ENCODE data around the gene ADAMTS17.

The ADAMTS17 gene

GRCh38 chr15:99976811-99977271, 364.9 kb downstream of the ADAMTS17 start:
- no peak overlapping the region for H3K9ac ChIP-seq
- H3K79me2 ChIP-seq: no peaks in the 10 kb centered on the region
- H3K27ac ChIP-seq: no peak overlapping the region

DNA sequence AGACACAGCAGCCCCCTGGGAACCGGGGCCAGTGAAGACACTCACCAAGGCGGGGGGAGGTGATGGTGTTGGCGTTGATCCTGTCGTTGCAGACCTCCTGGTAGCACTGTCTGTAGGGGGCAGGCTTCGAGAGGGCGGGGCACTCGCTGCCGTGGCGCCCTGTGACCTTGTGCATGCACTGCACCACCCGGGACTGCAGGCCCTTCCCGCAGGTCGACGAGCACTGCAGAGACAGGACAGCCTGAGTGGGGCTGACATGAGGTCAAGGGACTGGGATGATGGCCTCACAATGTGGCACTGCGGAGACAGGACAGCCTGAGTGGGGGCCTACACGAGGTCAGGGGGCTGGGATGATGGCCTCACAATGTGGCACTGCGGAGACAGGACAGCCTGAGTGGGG, 365.8 kb downstream of the ADAMTS17 start:
- H3K4me1 ChIP-seq: no peaks in the 10 kb centered on the region
- no peak overlapping the region for H2AFZ ChIP-seq
- no peaks in the 10 kb centered on the region for H3K79me2 ChIP-seq
- H3K27ac ChIP-seq: no peak overlapping the region
- no peak overlapping the region for H3K4me2 ChIP-seq (ENCODE audit: low read length)
- H3K9ac ChIP-seq: no peak overlapping the region
- H3K9me3 ChIP-seq (ENCODE audit: control insufficient read depth, low read length): no peaks in the 10 kb centered on the region
- TF ChIP-seq, protein P1, sequence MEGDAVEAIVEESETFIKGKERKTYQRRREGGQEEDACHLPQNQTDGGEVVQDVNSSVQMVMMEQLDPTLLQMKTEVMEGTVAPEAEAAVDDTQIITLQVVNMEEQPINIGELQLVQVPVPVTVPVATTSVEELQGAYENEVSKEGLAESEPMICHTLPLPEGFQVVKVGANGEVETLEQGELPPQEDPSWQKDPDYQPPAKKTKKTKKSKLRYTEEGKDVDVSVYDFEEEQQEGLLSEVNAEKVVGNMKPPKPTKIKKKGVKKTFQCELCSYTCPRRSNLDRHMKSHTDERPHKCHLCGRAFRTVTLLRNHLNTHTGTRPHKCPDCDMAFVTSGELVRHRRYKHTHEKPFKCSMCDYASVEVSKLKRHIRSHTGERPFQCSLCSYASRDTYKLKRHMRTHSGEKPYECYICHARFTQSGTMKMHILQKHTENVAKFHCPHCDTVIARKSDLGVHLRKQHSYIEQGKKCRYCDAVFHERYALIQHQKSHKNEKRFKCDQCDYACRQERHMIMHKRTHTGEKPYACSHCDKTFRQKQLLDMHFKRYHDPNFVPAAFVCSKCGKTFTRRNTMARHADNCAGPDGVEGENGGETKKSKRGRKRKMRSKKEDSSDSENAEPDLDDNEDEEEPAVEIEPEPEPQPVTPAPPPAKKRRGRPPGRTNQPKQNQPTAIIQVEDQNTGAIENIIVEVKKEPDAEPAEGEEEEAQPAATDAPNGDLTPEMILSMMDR (IDR thresholded peaks at IDR 0.05): no peak
- H3K27me3 ChIP-seq (ENCODE audit: control insufficient read depth, insufficient read depth, low read length): no peaks in the 10 kb centered on the region
- no peaks in the 10 kb centered on the region for H3K36me3 ChIP-seq (ENCODE audit: control insufficient read depth, insufficient read depth, low read length)
- no peak overlapping the region for H3K4me3 ChIP-seq (ENCODE audit: low read depth, low read length)

More at GRCh38 chr15:99976811-99977271, 364.9 kb downstream of the ADAMTS17 start:
- Histone ChIP-seq H3K4me2 (ENCODE audit: low read length) (no peak overlapping the region), H2AFZ (no peak overlapping the region), H3K36me3 (ENCODE audit: control insufficient read depth, insufficient read depth, low read length) (no peaks in the 10 kb centered on the region), H3K9me3 (ENCODE audit: control insufficient read depth, low read length) (no peaks in the 10 kb centered on the region), H3K4me1 (no peaks in the 10 kb centered on the region), H3K4me3 (ENCODE audit: low read depth, low read length) (no peak overlapping the region), H3K27me3 (ENCODE audit: control insufficient read depth, insufficient read depth, low read length) (no peaks in the 10 kb centered on the region)
- TF ChIP-seq, protein P1 (IDR thresholded peaks at IDR 0.05): no peak

- no peak overlapping the region for H3K4me3 ChIP-seq (ENCODE audit: low read depth, low read length)
- H3K79me2 ChIP-seq: no peaks in the 10 kb centered on the region
- no peaks in the 10 kb centered on the region for H3K9me3 ChIP-seq (ENCODE audit: control insufficient read depth, low read length)
- TF ChIP-seq, protein P1 (IDR thresholded peaks at IDR 0.05): no peak
- H3K9ac ChIP-seq: no peak overlapping the region
- no peak overlapping the region for H3K27ac ChIP-seq
- no peak overlapping the region for H3K4me2 ChIP-seq (ENCODE audit: low read length)
- H3K4me1 ChIP-seq: no peaks in the 10 kb centered on the region
- no peaks in the 10 kb centered on the region for H3K36me3 ChIP-seq (ENCODE audit: control insufficient read depth, insufficient read depth, low read length)
- H3K27me3 ChIP-seq (ENCODE audit: control insufficient read depth, insufficient read depth, low read length): no peaks in the 10 kb centered on the region
- H2AFZ ChIP-seq: no peak overlapping the region
These were observed 367.5 kb downstream of the ADAMTS17 start for GRCh38 chr15:99974246-99974645.

DNA sequence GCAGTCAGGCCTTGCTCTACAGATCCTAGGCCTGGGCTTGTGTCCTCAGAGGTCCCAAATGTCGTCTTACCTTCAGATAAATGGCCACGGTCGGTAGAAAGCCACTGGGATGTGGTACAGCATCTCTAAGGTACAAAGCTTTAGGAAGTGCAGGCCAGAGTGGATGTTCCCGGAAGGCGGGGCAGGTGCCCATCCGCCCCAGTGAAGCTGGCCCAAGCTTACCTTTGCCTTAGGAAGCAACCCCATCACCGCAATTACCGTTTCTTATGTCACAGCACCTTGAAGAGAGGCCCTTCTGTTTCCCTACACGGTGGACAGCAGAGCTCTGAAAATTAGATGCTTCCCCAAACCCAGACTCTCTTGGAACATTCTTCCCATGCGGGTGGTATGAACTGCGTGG, 368.4 kb downstream of the ADAMTS17 start:
- Histone ChIP-seq H3K79me2 (no peaks in the 10 kb centered on the region), H3K9me3 (ENCODE audit: control insufficient read depth, low read length) (no peaks in the 10 kb centered on the region), H3K27ac (no peak overlapping the region), H3K9ac (no peak overlapping the region), H3K27me3 (ENCODE audit: control insufficient read depth, insufficient read depth, low read length) (no peaks in the 10 kb centered on the region), H3K36me3 (ENCODE audit: control insufficient read depth, insufficient read depth, low read length) (no peaks in the 10 kb centered on the region), H3K4me1 (no peaks in the 10 kb centered on the region), H3K4me3 (ENCODE audit: low read depth, low read length) (no peak overlapping the region), H2AFZ (no peak overlapping the region), H3K4me2 (ENCODE audit: low read length) (no peak overlapping the region)
- TF ChIP-seq, protein P1 (IDR thresholded peaks at IDR 0.05): no peak

DNA sequence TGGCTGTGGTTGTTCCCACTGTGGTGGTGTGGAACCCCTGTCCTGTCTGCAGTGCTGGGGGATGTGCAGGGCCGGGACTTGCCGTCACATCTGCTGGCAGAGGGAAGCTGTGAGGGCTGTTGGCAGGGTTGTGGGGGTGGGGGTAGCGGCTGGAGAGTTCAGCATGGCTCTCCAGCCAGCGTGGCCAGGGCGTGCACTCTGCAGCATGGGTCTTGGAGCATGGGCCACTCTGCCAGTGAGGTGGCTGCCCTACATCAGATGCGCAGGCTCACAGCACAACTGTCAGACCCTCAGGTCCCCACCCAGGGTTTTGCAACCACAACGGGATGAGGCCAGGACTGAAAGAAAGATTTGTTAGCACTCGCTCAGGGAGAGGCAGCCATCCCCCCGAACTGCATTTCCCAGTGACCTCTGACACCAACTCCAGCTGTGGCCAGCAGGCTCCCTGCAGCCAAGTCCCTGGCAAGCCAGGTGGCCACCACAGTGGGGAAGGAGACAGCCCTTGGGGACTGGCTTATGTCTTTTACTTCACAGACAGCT, 370.8 kb downstream of the ADAMTS17 start:
- no peak overlapping the region for H3K9ac ChIP-seq
- H3K36me3 ChIP-seq (ENCODE audit: control insufficient read depth, insufficient read depth, low read length): no peaks in the 10 kb centered on the region
- no peak overlapping the region for H3K4me2 ChIP-seq (ENCODE audit: low read length)
- H3K79me2 ChIP-seq: no peaks in the 10 kb centered on the region
- H3K27ac ChIP-seq: no peak overlapping the region
- H2AFZ ChIP-seq: no peak overlapping the region
- H3K9me3 ChIP-seq (ENCODE audit: control insufficient read depth, low read length): no peaks in the 10 kb centered on the region
- TF ChIP-seq, protein P1 (IDR thresholded peaks at IDR 0.05): no peak
- no peaks in the 10 kb centered on the region for H3K4me1 ChIP-seq
- no peaks in the 10 kb centered on the region for H3K27me3 ChIP-seq (ENCODE audit: control insufficient read depth, insufficient read depth, low read length)
- no peak overlapping the region for H3K4me3 ChIP-seq (ENCODE audit: low read depth, low read length)
